ENCODE measurements around the gene ANP32B.

- TF ChIP-seq CTCF (IDR thresholded peaks at IDR 0.05) (no peak), POLR2A (IDR thresholded peaks at IDR 0.05) (no peak)
Observed at GRCh38 chr9:98037357-98037756, 54.2 kb downstream of the ANP32B start.

All from adrenal gland (tissue), 5 donors.